H1 (cell line): ENCODE measurements around the gene MTMR10. TPM values are rescaled to one million over a fixed set of nuclear protein-coding genes. Genes with fewer than 3 reads are reported as not detected.

Experiments
- CTCF ChIA-PET: fragments of 300-600 bp; sonication (Branson Sonifier 250); formaldehyde crosslinking; loops from one replicate; lab custom pipeline; 2021; ENCODE audit not compliant: partially characterized antibody; lab: Charles Lee
- POLR2A ChIA-PET: fragments of 300-600 bp; sonication (Branson Sonifier 250); formaldehyde crosslinking; loops from one replicate; lab custom pipeline; 2021; ENCODE audit warnings: inconsistent platforms; ENCODE audit not compliant: partially characterized antibody; lab: Charles Lee
- DNase-seq, 2 experiments: peaks; one replicate each; pipeline versions ENCODE4 v3.0.0 to v3.0.0-alpha.2; 2010 to 2022; ENCODE audit warnings: low spot score in 2 of 2, low read depth in 1 of 2, mixed read lengths in 1 of 2
- FAIRE-seq: peaks from 2 replicates; lab custom pipeline; 2011; peaks lifted over from hg19 to GRCh38; lab: Jason Lieb, UNC
- H2AFZ ChIP-seq: 2 replicates; pipeline ENCODE4 v1.8.1; 2012; ENCODE audit warnings: low read length, inconsistent platforms
- H2AK5ac ChIP-seq: 2 replicates; pipeline ENCODE4 v1.6.1; 2013; ENCODE audit warnings: low read depth, low read length
- H2BK120ac ChIP-seq: replicated peaks from 2 replicates; pipeline ENCODE3; 2013; ENCODE audit warnings: low read depth, low read length, inconsistent platforms
- H2BK12ac ChIP-seq: 2 replicates; pipeline ENCODE4 v1.6.1; 2013; ENCODE audit warnings: low read depth, low read length
- H2BK15ac ChIP-seq: 2 replicates; pipeline ENCODE4 v1.6.1; 2013; ENCODE audit warnings: low read length
- H2BK20ac ChIP-seq: 2 replicates; pipeline ENCODE4 v1.6.1; 2013; ENCODE audit warnings: low read length
- H2BK5ac ChIP-seq: 2 replicates; pipeline ENCODE4 v1.6.1; 2013; ENCODE audit warnings: low read depth, low read length
- H3K14ac ChIP-seq: 2 replicates; pipeline ENCODE4 v1.6.1; 2013; ENCODE audit warnings: inconsistent platforms; ENCODE audit not compliant: insufficient read length
- H3K18ac ChIP-seq: 2 replicates; pipeline ENCODE4 v1.6.1; 2013; ENCODE audit warnings: low read length; ENCODE audit errors: extremely low read depth
- H3K23ac ChIP-seq: 2 replicates; pipeline ENCODE4 v1.6.1; 2013; ENCODE audit warnings: inconsistent platforms; ENCODE audit not compliant: insufficient read length
- H3K23me2 ChIP-seq: 2 replicates; pipeline ENCODE4 v1.6.1; 2013; ENCODE audit warnings: low read depth, low read length
- H3K27ac ChIP-seq: 2 replicates; pipeline ENCODE4 v1.6.1; 2011; ENCODE audit warnings: low read depth, low read length, inconsistent platforms
- H3K27me3 ChIP-seq, 4 experiments: replicated peaks in 1 of 4; 1 replicate in 1 of 4; 2 replicates in 3 of 4; pipeline versions ENCODE4 v1.6.1 to v1.8.1; 2011 to 2013; ENCODE audit warnings: low read length in 3 of 4, mild to moderate bottlenecking in 3 of 4, inconsistent platforms in 2 of 4, mixed read lengths in 2 of 4, moderate library complexity in 1 of 4; ENCODE audit not compliant: control insufficient read depth in 3 of 4, insufficient read depth in 3 of 4; ENCODE audit errors: extremely low read depth in 1 of 4
- H3K36me3 ChIP-seq, 4 experiments: 2 replicates each; pipeline versions ENCODE4 v1.6.1 to v1.8.1; 2011 to 2013; ENCODE audit warnings: mild to moderate bottlenecking in 4 of 4, low read length in 3 of 4, moderate library complexity in 2 of 4, control low read depth in 1 of 4, inconsistent platforms in 1 of 4; ENCODE audit not compliant: insufficient read depth in 4 of 4, control insufficient read depth in 2 of 4
- H3K4ac ChIP-seq: replicated peaks from 2 replicates; pipeline ENCODE3; 2013; ENCODE audit warnings: low read length, low read depth, mixed read lengths, inconsistent platforms; ENCODE audit not compliant: insufficient read length
- H3K4me1 ChIP-seq, 4 experiments: replicated peaks in 1 of 4; 1 replicate in 1 of 4; 2 replicates in 3 of 4; pipeline versions ENCODE4 v1.6.1 to v1.8.1; 2011 to 2013; ENCODE audit warnings: low read length in 3 of 4, inconsistent platforms in 2 of 4, mixed read lengths in 1 of 4; ENCODE audit not compliant: insufficient read depth in 4 of 4, control insufficient read depth in 3 of 4
- H3K4me2 ChIP-seq, 2 experiments: 2 replicates each; pipeline versions ENCODE4 v1.6.1 to v1.8.1; 2011 to 2013; ENCODE audit warnings: low read depth in 2 of 2, low read length in 2 of 2, control low read depth in 1 of 2, inconsistent platforms in 1 of 2, mild to moderate bottlenecking in 1 of 2; ENCODE audit not compliant: insufficient read depth in 1 of 2
- H3K4me3 ChIP-seq, 4 experiments: fragments of 200-600, 300-600 bp in 1 of 4; sonication (generic), shearing (Covaris generic), sonication (Bioruptor Twin) in 1 of 4; 2 replicates each; pipeline versions ENCODE4 v1.5.1 to v1.8.1; 2011 to 2016; ENCODE audit warnings: low read length in 4 of 4, low read depth in 3 of 4, control low read depth in 2 of 4, inconsistent platforms in 2 of 4, mild to moderate bottlenecking in 2 of 4, mixed read lengths in 1 of 4, moderate library complexity in 1 of 4; ENCODE audit not compliant: insufficient read depth in 2 of 4; ENCODE audit errors: extremely low read depth in 1 of 4
- H3K56ac ChIP-seq: replicated peaks from 2 replicates; pipeline ENCODE3; 2013; ENCODE audit warnings: low read depth, mild to moderate bottlenecking, mixed read lengths, low read length, inconsistent platforms; ENCODE audit not compliant: insufficient read length
- H3K79me1 ChIP-seq: 2 replicates; pipeline ENCODE4 v1.6.1; 2013; ENCODE audit warnings: low read depth, low read length, control low read depth
- H3K79me2 ChIP-seq, 2 experiments: 2 replicates each; pipeline versions ENCODE4 v1.6.1 to v1.8.1; 2012 to 2013; ENCODE audit warnings: low read length in 2 of 2, mild to moderate bottlenecking in 2 of 2, inconsistent platforms in 1 of 2; ENCODE audit not compliant: insufficient read depth in 2 of 2, control insufficient read depth in 1 of 2
- H3K9ac ChIP-seq, 4 experiments: replicated peaks in 1 of 4; 1 replicate in 1 of 4; 2 replicates in 3 of 4; pipeline versions ENCODE4 v1.6.1 to v1.8.1; 2011 to 2013; ENCODE audit warnings: low read depth in 3 of 4, low read length in 3 of 4, control low read depth in 2 of 4, mild to moderate bottlenecking in 2 of 4, moderate library complexity in 2 of 4, inconsistent platforms in 1 of 4; ENCODE audit errors: extremely low read depth in 1 of 4
- H3K9me3 ChIP-seq, 2 experiments: 2 replicates each; pipeline versions ENCODE4 v1.6.1 to v1.8.1; 2012 to 2013; ENCODE audit warnings: mild to moderate bottlenecking in 2 of 2, moderate library complexity in 2 of 2, control low read depth in 1 of 2, inconsistent platforms in 1 of 2, low read depth in 1 of 2, low read length in 1 of 2, mixed read lengths in 1 of 2; ENCODE audit not compliant: insufficient read depth in 2 of 2
- H4K20me1 ChIP-seq, 2 experiments: replicated peaks in 1 of 2; 2 replicates each; pipeline versions ENCODE3 to v1.8.1; 2011 to 2013; ENCODE audit warnings: inconsistent platforms in 2 of 2, low read length in 2 of 2, mild to moderate bottlenecking in 1 of 2; ENCODE audit not compliant: insufficient read depth in 2 of 2, control insufficient read depth in 1 of 2
- H4K5ac ChIP-seq: 2 replicates; pipeline ENCODE4 v1.6.1; 2013; ENCODE audit warnings: low read length, low read depth, mixed read lengths, inconsistent platforms; ENCODE audit not compliant: insufficient read length
- H4K8ac ChIP-seq: 2 replicates; pipeline ENCODE4 v1.8.0; 2013; ENCODE audit warnings: mild to moderate bottlenecking, moderate library complexity, low read length, inconsistent platforms; ENCODE audit not compliant: insufficient read depth; ENCODE audit errors: extremely low read depth
- H4K91ac ChIP-seq: replicated peaks from 2 replicates; pipeline ENCODE3; 2013; ENCODE audit warnings: low read length, mixed read lengths, inconsistent platforms; ENCODE audit not compliant: insufficient read length
- ASH2L ChIP-seq: fragments of 200-600, 300-600 bp; sonication (generic); IDR thresholded peaks from one replicate; pipeline ENCODE4 v1.7.1; 2017; ENCODE audit warnings: low read length
- CEBPB ChIP-seq: IDR thresholded peaks from 2 replicates; pipeline ENCODE4 v1.6.1; 2012; ENCODE audit warnings: low read depth, low read length
- FOSL1 ChIP-seq: IDR thresholded peaks from 2 replicates; pipeline ENCODE4 v1.6.1; 2011; ENCODE audit warnings: mild to moderate bottlenecking, low read depth, low read length, moderate library complexity; ENCODE audit not compliant: insufficient read depth
- JUND ChIP-seq: IDR thresholded peaks from 2 replicates; pipeline ENCODE4 v1.6.1; 2011; ENCODE audit warnings: mild to moderate bottlenecking, improper control_type of control experiment, low read length
- RXRA ChIP-seq: IDR thresholded peaks from 2 replicates; pipeline ENCODE4 v1.6.1; 2011; ENCODE audit warnings: low read depth, mild to moderate bottlenecking, low read length, moderate library complexity; ENCODE audit not compliant: insufficient read depth
- SAP30 ChIP-seq: fragments of 300-600 bp; sonication (generic); IDR thresholded peaks from 2 replicates; pipeline ENCODE4 v1.7.1; 2012; ENCODE audit warnings: low read length, moderate library complexity, mild to moderate bottlenecking, inconsistent platforms; ENCODE audit not compliant: insufficient read depth, insufficient replicate concordance
- SIX5 ChIP-seq: IDR thresholded peaks from 2 replicates; pipeline ENCODE4 v1.6.1; 2011; ENCODE audit warnings: mild to moderate bottlenecking, low read depth, low read length
- SP1 ChIP-seq: IDR thresholded peaks from 2 replicates; pipeline ENCODE4 v1.6.1; 2011; ENCODE audit warnings: low read depth, low read length
- WGBS, 2 experiments: shearing (Covaris generic) in 1 of 2; methylation state at CpG; one replicate each; pipeline versions ENCODE4 v1.1.6 to v1.1.7; 2013 to 2015; ENCODE audit warnings: low lambda C conversion rate in 2 of 2, mixed read lengths in 2 of 2, inconsistent platforms in 1 of 2, low coverage in 1 of 2, missing lambda C conversion rate in 1 of 2; ENCODE audit not compliant: insufficient replicate concordance in 2 of 2, insufficient coverage in 1 of 2, insufficient read length in 1 of 2; ENCODE audit errors: extremely low coverage in 1 of 2, missing lambda C conversion rate in 1 of 2; 5-methylcytosine and 5-hydroxymethylcytosine counted together
- polyA plus RNA-seq, 7 experiments: library from polyadenylated mRNA; depleted of rRNA in 3 of 7; stranded (reverse) in 5 of 7; unstranded in 2 of 7; fragments of >200 nt in 5 of 7; fragments of 200-250 nt in 2 of 7; gene quantifications; 1 replicate in 5 of 7; 2 replicates in 1 of 7; 4 replicates in 1 of 7; pipeline versions ENCODE4 v1.2.1 to v1.2.3, GENCODE V29; 2011 to 2013; ENCODE audit warnings: missing spikeins in 2 of 7, mixed read lengths in 2 of 7
- total RNA-seq: library from RNA; stranded (reverse); fragmentation: NEBNext Ultra II Directional; extraction: Animal tissue kit (Norgen Biotek cat#: 25700); gene quantifications from 2 replicates; pipeline ENCODE4 v1.2.1, GENCODE V29; 2021
- TF ChIP-seq, protein P1 (sequence below): IDR thresholded peaks from 2 replicates; pipeline ENCODE4 v1.6.1; 2011; ENCODE audit warnings: low read depth, mild to moderate bottlenecking, low read length; ENCODE audit not compliant: insufficient read depth

Gene MTMR10
- total and polyA plus RNA-seq, 2 of the 8 experiments (the other 6 are each of a cell fraction or from before 2014, with no cell fraction given), result 3.8 to 13.1 TPM

DNA sequence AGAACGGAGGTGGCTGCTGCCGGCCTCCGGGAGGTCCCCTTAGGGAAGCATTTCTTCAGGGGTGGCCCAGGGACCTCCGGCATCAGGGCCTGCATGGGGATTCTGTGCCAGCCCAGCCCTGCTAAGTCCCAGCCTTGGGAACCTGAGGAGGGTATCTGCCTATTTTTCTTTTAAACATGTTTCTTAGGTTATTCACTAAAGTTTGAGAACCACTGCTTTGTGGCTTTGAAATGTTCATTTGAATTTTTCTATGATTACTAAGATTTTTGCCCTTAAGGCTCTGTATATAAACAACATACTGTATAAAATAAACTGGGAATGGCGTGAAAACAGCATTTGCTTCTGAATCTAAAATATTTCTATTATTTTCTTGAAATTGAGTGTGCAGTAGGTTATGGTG lies 63.4 kb downstream of the MTMR10 start:
- H4K8ac ChIP-seq, result no peak overlapping the region
- peaks cover 10 to 72% (median 52%) of the 10 kb centered on the region in 4 experiments for H3K36me3 ChIP-seq
- no peak overlapping the region for H2BK15ac ChIP-seq
- ChIA-PET CTCF (interaction anchor here (0.9 kb wide), 1 partner anchor 201 kb away, joined by 3 read pairs; no protein-coding TSS in a partner anchor), POLR2A (no interaction called here)
- H3K27me3 ChIP-seq, result no peaks in the 10 kb centered on the region
- no peak overlapping the region for H2AFZ ChIP-seq
- no peak overlapping the region; the same call in 1 of the 2 replicates for H2BK5ac ChIP-seq
- no peak overlapping the region for H2BK120ac ChIP-seq
- H3K23me2 ChIP-seq, result no peaks in the 10 kb centered on the region
- 96% methylated on average over 4 of the region's 5 CpGs; no CpG with 5 or more reads in 1 of the 2 experiments for WGBS, 2 experiments
- no peak overlapping the region for H2BK12ac ChIP-seq
- H4K91ac ChIP-seq, result no peak overlapping the region
- no peaks in the 10 kb centered on the region; the same call in 1 of the 2 replicates for H3K79me1 ChIP-seq
- peaks cover 8 to 12% (median 11%) of the 10 kb centered on the region in 4 experiments for H3K4me1 ChIP-seq
- H3K56ac ChIP-seq, result no peak overlapping the region
- H3K79me2 ChIP-seq, result no peaks in the 10 kb centered on the region
- H3K23ac ChIP-seq, result no peak overlapping the region
- H3K9me3 ChIP-seq, result no peaks in the 10 kb centered on the region; a peak in 1 of 4 replicates
- no peak overlapping the region for H3K4me2 ChIP-seq
- DNase-seq (no peak), FAIRE-seq (no peak)
- no peak overlapping the region for H3K9ac ChIP-seq
- H3K27ac ChIP-seq, result no peak overlapping the region
- no peak overlapping the region for H4K5ac ChIP-seq
- no peak overlapping the region for H3K4me3 ChIP-seq
- H2BK20ac ChIP-seq, result no peak overlapping the region
- no peak overlapping the region for H3K4ac ChIP-seq
- no peak overlapping the region for H3K14ac ChIP-seq
- no peak overlapping the region for H2AK5ac ChIP-seq
- H3K18ac ChIP-seq, result no peak overlapping the region
- H4K20me1 ChIP-seq, result no peaks in the 10 kb centered on the region
- TF ChIP-seq, protein P1, sequence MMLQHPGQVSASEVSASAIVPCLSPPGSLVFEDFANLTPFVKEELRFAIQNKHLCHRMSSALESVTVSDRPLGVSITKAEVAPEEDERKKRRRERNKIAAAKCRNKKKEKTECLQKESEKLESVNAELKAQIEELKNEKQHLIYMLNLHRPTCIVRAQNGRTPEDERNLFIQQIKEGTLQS, result no peak
- TF ChIP-seq FOSL1 (no peak), SP1 (no peak), ASH2L (no peak), RXRA (no peak), SAP30 (no peak), SIX5 (no peak), JUND (no peak), CEBPB (no peak)
